ENCODE measurements around the gene ADNP.

DNA sequence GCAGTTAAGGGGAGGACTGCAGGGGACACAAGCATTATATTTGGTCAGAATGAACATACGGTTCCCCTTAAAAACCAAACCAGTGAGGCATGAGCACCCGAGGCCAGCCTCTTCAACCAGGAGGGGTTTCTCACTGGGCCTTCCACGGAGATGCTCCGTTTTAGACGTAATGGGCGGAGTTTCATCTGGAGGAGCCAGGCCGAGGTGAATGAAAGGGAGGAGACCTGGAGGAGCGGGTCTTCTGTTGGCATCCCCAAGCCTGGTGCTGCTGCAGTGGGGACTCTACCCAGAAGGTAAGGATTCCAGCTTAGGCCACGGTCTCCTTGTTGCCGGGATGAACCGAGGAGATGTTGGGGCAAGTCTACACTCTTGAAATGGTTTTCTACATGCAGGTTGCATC lies 47.4 kb downstream of the ADNP start:
- TF ChIP-seq, protein P1, sequence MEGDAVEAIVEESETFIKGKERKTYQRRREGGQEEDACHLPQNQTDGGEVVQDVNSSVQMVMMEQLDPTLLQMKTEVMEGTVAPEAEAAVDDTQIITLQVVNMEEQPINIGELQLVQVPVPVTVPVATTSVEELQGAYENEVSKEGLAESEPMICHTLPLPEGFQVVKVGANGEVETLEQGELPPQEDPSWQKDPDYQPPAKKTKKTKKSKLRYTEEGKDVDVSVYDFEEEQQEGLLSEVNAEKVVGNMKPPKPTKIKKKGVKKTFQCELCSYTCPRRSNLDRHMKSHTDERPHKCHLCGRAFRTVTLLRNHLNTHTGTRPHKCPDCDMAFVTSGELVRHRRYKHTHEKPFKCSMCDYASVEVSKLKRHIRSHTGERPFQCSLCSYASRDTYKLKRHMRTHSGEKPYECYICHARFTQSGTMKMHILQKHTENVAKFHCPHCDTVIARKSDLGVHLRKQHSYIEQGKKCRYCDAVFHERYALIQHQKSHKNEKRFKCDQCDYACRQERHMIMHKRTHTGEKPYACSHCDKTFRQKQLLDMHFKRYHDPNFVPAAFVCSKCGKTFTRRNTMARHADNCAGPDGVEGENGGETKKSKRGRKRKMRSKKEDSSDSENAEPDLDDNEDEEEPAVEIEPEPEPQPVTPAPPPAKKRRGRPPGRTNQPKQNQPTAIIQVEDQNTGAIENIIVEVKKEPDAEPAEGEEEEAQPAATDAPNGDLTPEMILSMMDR (IDR thresholded peaks at IDR 0.05), result no peak
- no peak for TF ChIP-seq EZH2 (IDR thresholded peaks at IDR 0.05)
